GM12874 (cell line): ENCODE data around the gene ZCCHC8.

Experiments used
- TF ChIP-seq, protein P1 (sequence below): IDR thresholded peaks from 2 replicates; pipeline ENCODE4 v1.5.1; 2011; ENCODE audit warnings: low read depth, mild to moderate bottlenecking, control low read depth, low read length, moderate library complexity; ENCODE audit not compliant: insufficient read depth

Gene ZCCHC8

DNA sequence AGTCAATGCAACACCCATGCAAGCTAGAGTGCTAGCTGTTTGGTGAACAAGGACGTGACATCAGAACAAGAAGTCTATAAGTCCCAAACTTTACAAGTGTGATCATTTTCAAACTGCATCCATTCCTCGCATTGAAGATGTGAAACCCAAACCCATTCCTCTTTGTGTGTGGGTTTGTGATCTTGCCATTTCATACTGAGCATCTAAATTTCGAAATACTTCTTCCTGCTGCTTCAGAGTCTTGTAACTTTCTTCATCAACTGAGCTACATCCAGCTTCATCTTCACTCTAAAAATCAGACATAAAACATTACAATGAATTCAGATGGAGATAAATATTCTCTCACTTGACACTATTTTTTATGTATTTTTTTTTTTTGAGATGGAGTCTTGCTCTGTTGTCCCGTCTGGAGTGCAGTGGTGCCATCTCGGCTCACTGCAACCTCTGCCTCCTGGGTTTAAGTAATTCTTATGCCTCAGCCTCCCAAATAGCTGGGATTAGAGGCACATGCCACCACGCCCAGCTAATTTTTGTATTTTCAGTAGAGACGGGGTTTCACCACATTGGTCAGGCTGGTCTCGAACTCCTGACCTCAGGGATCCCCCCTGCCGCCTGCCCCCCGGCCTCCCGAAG lies 4.8 kb upstream of the ZCCHC8 start:
- TF ChIP-seq, protein P1, sequence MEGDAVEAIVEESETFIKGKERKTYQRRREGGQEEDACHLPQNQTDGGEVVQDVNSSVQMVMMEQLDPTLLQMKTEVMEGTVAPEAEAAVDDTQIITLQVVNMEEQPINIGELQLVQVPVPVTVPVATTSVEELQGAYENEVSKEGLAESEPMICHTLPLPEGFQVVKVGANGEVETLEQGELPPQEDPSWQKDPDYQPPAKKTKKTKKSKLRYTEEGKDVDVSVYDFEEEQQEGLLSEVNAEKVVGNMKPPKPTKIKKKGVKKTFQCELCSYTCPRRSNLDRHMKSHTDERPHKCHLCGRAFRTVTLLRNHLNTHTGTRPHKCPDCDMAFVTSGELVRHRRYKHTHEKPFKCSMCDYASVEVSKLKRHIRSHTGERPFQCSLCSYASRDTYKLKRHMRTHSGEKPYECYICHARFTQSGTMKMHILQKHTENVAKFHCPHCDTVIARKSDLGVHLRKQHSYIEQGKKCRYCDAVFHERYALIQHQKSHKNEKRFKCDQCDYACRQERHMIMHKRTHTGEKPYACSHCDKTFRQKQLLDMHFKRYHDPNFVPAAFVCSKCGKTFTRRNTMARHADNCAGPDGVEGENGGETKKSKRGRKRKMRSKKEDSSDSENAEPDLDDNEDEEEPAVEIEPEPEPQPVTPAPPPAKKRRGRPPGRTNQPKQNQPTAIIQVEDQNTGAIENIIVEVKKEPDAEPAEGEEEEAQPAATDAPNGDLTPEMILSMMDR: no peak

DNA sequence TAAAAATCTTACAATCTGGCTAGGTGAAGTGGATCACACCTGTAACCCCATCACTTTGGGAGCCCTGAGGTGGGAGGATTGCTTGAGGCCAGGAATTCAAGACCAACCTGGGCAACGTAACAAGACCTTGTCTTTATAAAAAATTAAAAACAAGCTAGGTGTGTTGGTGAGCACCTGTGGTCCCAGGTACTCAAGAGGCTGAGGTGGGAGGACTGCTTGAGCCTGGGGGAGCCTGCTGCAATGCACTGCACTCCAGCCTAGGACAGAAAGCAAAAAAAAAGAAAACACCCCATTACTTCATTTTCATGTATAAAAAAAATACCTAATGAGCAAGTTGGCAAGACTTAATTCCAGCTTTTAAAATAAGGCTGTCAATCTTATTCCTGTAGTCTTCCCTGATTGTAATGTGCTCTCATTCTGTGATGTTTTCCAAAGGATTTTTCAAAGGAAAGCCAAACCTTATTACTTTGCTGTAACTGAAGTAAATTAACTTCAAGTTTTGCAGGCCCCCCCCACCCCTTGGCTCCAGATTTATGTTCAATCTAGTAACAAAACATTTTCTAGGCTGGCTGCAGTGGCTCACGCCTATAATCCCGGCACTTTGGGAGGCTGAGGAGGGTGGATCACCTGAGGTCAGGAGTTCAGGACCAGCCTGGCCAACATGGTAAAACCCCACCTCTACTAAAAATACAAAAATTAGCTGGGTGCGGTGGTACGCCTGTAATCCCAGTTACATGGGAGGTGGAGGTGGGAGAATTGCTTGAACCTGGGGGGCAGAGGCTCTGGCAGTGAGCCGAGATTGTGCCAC lies 3.3 kb upstream of the ZCCHC8 start:
- TF ChIP-seq, protein P1: no peak

DNA sequence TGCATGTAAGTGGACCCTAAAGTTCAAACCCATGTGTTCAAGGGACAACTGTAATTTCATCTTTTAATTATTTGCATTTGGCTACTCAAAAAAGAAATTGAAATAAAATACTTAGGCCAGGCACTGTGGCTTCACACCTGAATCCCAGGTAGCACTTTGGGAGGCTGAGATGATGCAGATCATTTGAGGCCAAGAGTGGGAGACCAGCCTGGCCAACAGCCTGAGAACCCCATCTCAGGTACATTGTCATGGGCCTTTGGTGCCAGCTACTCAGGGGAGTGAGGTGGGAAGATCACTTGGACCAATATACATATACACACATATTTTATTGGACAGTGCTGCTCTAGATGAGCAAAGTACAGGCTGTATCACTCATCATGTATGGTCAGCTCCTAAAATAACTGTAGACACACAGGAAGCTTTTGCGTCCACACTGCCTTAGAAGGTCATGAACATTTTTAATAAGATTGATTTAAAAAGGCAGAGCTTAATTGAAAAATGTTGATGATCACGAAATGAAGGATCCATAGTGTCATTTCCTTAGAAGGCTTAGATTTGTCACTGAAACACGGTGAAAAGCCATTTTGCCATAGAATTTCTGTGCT lies 2.5 kb upstream of the ZCCHC8 start:
- TF ChIP-seq, protein P1: no peak

DNA sequence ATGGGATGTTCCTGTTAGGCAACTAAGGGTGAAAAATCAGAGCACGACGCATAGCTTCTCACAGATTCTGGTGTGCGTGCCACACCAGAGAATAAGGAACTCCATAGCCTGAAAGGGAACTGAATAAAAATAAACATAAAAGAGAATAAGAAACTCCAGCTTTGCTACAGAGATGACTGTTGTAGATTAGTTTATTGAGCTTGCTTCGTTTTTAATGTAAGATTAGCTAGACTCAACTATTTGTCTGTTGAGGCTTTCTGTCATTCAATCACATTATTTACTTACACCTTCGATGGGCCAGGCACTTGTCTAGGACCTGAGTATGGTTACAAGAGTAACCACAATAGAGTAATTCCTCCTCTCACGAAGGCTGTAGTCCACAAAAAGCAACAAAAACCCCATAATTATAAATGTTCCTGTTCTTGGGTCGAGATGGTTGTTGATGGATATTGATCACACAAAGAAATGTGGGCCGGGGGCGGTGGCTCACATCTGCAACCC lies 807 bp upstream of the ZCCHC8 start:
- TF ChIP-seq, protein P1: no peak

DNA sequence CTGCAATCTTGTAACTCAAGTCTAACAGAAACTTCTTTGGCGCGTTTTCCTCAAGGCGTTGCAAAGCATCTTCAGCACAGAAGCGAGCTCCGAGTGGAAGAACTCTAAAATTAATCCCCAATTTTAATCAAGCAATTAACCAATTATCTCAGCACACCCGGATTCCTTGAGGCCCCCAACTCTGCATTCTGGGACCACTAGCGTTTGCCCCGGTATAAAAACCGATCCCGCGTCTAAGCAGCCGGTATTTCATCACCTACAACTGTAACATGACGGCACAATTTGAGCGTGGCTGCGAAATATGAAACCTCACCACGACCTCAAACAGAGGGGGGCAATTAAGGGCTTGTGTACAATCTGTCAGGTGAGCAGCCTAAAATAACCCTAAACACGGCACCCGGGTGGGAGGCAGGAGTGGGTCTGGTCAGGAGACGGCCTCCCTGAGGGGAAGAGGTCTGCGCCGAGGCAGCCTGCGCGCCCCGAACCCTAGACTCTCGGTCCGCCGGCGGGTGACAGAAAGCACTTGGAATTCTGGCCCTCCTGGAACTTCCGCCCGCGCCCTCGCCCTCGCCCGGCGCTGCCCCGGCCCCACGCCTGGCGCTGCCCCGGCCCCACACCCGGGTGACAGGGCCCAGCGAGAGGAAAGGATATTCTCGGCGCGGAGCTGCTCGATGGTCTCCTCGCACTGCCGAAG lies 594 bp downstream of the ZCCHC8 start:
- TF ChIP-seq, protein P1: no peak

DNA sequence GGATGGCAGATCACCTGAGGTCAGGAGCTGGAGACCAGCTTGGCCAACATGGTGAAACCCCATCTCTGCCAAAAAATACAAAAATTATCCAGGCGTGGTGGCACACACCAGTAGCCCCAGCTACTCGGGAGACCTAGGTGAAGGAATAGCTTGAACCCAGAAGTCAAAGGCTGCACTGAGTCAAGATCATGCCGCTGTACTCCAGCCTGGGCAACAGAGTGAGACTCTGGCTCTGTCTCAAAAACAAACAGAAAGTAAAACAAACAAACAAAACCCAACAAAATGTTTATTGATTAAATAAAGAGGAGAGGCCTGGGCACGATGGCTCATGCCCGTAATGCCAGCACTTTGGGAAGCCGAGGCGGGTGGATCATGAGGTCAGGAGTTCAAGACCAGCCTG lies 5.5 kb downstream of the ZCCHC8 start:
- TF ChIP-seq, protein P1: no peak

DNA sequence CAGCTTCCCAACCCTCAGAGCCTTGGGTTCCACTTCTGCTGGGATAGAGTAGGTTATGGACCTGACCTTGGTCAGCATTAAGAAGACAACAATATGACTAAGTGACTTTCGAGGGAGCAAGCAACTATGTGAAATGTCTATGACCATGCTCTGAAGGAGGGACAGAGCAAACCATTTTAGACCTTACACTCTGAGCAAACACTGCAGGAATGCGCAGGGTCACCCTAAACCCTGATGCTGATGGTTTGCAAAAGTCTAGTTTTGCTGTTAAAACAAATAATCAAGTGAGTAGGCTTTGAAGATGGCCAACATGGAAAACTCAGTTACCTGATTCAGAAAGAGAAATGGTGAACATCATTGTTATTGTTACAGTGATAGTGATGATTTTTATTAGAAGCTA lies 8.7 kb downstream of the ZCCHC8 start:
- TF ChIP-seq, protein P1: no peak
